Testis (tissue), 2 donors: ENCODE results near the gene HOMER1.

Source experiments
- POLR2A ChIP-seq: fragments of 450-650 bp; IDR thresholded peaks from one replicate; pipeline ENCODE4 v1.6.1; 2017; ENCODE audit warnings: antibody characterized with exemption, mild to moderate bottlenecking, moderate library complexity
- TF ChIP-seq, protein P1 (sequence below), 3 experiments: fragments of 450-650 bp in 2 of 3; fragments of 200-600 bp in 1 of 3; sonication (generic) in 1 of 3; IDR thresholded peaks; one replicate each; pipeline ENCODE4 v1.5.1; 2016 to 2019; ENCODE audit warnings: antibody characterized with exemption in 3 of 3, mild to moderate bottlenecking in 2 of 3, moderate library complexity in 1 of 3

DNA sequence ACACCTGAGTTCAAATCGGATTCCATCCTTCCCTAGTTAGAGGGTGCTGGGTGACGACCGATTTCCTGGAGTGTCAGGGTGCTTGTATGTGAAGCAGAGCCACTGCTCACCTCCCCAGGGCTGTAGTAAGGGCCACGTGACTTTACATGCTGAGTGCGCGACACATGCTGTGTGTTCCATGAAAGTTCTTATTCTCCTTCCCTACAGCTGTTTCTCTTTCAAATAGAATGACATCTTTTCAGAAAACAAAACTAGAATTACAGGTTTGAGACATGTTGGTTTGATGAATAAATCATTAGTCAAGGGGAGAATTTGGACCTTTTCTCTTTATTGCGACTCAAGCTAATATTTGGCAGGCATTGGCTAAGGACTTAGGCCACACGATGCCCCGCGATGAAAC, 164.9 kb downstream of the HOMER1 start:
- TF ChIP-seq POLR2A: no peak
- TF ChIP-seq, protein P1, sequence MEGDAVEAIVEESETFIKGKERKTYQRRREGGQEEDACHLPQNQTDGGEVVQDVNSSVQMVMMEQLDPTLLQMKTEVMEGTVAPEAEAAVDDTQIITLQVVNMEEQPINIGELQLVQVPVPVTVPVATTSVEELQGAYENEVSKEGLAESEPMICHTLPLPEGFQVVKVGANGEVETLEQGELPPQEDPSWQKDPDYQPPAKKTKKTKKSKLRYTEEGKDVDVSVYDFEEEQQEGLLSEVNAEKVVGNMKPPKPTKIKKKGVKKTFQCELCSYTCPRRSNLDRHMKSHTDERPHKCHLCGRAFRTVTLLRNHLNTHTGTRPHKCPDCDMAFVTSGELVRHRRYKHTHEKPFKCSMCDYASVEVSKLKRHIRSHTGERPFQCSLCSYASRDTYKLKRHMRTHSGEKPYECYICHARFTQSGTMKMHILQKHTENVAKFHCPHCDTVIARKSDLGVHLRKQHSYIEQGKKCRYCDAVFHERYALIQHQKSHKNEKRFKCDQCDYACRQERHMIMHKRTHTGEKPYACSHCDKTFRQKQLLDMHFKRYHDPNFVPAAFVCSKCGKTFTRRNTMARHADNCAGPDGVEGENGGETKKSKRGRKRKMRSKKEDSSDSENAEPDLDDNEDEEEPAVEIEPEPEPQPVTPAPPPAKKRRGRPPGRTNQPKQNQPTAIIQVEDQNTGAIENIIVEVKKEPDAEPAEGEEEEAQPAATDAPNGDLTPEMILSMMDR (IDR thresholded peaks at IDR 0.05): no peak
